Neural progenitor cell (in vitro differentiated cells): ENCODE measurements around the gene LBH. TPM values are rescaled to one million over a fixed set of nuclear protein-coding genes. Genes with fewer than 3 reads are reported as not detected.
A peak's percentile ranks its signal among the peaks of the same experiment; 100 is the strongest.

ENCODE experiments used
- DNase-seq: peaks from one replicate; pipeline ENCODE4 v3.0.0-alpha.2; 2016; ENCODE audit warnings: low spot score
- H2AFZ ChIP-seq: fragments of 200-600 bp; sonication (generic); replicated peaks from 2 replicates; pipeline ENCODE4 v1.6.1; 2016; ENCODE audit warnings: antibody characterized with exemption
- H3F3A ChIP-seq: fragments of 200-600 bp; sonication (generic); 2 replicates; pipeline ENCODE4 v1.6.1; 2016; ENCODE audit warnings: antibody characterized with exemption, low read depth
- H3K27ac ChIP-seq: fragments of 200-600 bp; sonication (generic); 2 replicates; pipeline ENCODE4 v1.5.1; 2016; ENCODE audit warnings: mild to moderate bottlenecking
- H3K27me3 ChIP-seq: fragments of 200-600 bp; sonication (generic); 2 replicates; pipeline ENCODE4 v1.6.1; 2016; ENCODE audit warnings: mild to moderate bottlenecking, moderate library complexity
- H3K36me3 ChIP-seq: fragments of 200-600 bp; sonication (generic); 2 replicates; pipeline ENCODE4 v1.5.1; 2016
- H3K4me1 ChIP-seq: fragments of 200-600 bp; sonication (generic); 2 replicates; pipeline ENCODE4 v1.6.1; 2016; ENCODE audit warnings: mixed run types
- H3K4me2 ChIP-seq: fragments of 200-600 bp; sonication (generic); 2 replicates; pipeline ENCODE4 v1.6.1; 2016
- H3K4me3 ChIP-seq: fragments of 200-600 bp; sonication (generic); 2 replicates; pipeline ENCODE4 v1.5.1; 2016
- H3K79me2 ChIP-seq: fragments of 200-600 bp; sonication (generic); 2 replicates; pipeline ENCODE4 v1.6.1; 2016; ENCODE audit warnings: low read depth
- H3K9ac ChIP-seq: fragments of 200-600 bp; sonication (generic); 2 replicates; pipeline ENCODE4 v1.6.1; 2016
- H3K9me3 ChIP-seq: fragments of 200-600 bp; sonication (generic); 2 replicates; pipeline ENCODE4 v1.5.1; 2016; ENCODE audit warnings: low read depth
- H4K20me1 ChIP-seq: fragments of 200-600 bp; sonication (generic); 2 replicates; pipeline ENCODE4 v1.6.1; 2016; ENCODE audit warnings: low read depth
- H3K27ac Mint-ChIP-seq: 3 replicates; pipeline ENCODE4 v1.8.0; 2021; ENCODE audit warnings: mixed read lengths
- H3K27me3 Mint-ChIP-seq: 2 replicates; pipeline ENCODE4 v1.8.0; 2022; ENCODE audit warnings: low read depth, mild to moderate bottlenecking, inconsistent platforms, moderate library complexity, mixed read lengths; ENCODE audit not compliant: insufficient read depth
- H3K36me3 Mint-ChIP-seq: 3 replicates; pipeline ENCODE4 v1.8.0; 2021; ENCODE audit warnings: mixed read lengths
- H3K4me1 Mint-ChIP-seq: 3 replicates; pipeline ENCODE4 v1.8.0; 2021; ENCODE audit warnings: mixed read lengths
- H3K4me3 Mint-ChIP-seq: 3 replicates; pipeline ENCODE4 v1.8.0; 2021; ENCODE audit warnings: mild to moderate bottlenecking, moderate library complexity, mixed read lengths
- H3K9me3 Mint-ChIP-seq: 3 replicates; pipeline ENCODE4 v1.8.0; 2020; ENCODE audit warnings: mixed read lengths
- CTCF ChIP-seq: fragments of 200-600 bp; sonication (generic); IDR thresholded peaks from 2 replicates; pipeline ENCODE4 v1.5.1; 2017; ENCODE audit warnings: antibody characterized with exemption, mild to moderate bottlenecking
- EZH2 ChIP-seq: fragments of 200-600 bp; sonication (generic); IDR thresholded peaks from 2 replicates; pipeline ENCODE4 v1.6.1; 2017; ENCODE audit warnings: antibody characterized with exemption, mild to moderate bottlenecking, moderate library complexity
- EZH2phosphoT487 ChIP-seq: fragments of 200-600 bp; sonication (generic); IDR thresholded peaks from 2 replicates; pipeline ENCODE4 v1.6.1; 2017; ENCODE audit warnings: antibody characterized with exemption
- total RNA-seq: library from RNA; depleted of rRNA; stranded (reverse); fragments of >200 nt; gene quantifications from 2 replicates; pipeline ENCODE4 v1.2.3, GENCODE V29; 2015; ENCODE audit warnings: low replicate concordance

Gene LBH
- total RNA-seq, 1 donor from 2014 or later = 4.2 TPM

GRCh38 chr2:30234180-30234971 lies 3.0 kb downstream of the LBH start:
- peak overlapping the region; percentile 66 for H3K4me3 Mint-ChIP-seq
- H3K4me1 Mint-ChIP-seq = peaks cover 27% of the 10 kb centered on the region
- peaks cover 3% of the 10 kb centered on the region for H4K20me1 ChIP-seq
- H3K79me2 ChIP-seq = no peaks in the 10 kb centered on the region
- no peak overlapping the region for H2AFZ ChIP-seq
- no peaks in the 10 kb centered on the region for H3K36me3 ChIP-seq
- peaks cover 49% of the 10 kb centered on the region for H3K27me3 ChIP-seq
- H3K9me3 Mint-ChIP-seq = no peaks in the 10 kb centered on the region
- H3K4me1 ChIP-seq = peaks cover 22% of the 10 kb centered on the region
- H3K9ac ChIP-seq = no peak overlapping the region
- H3K27ac Mint-ChIP-seq = no peak overlapping the region
- peak; percentile 58 for DNase-seq
- peak overlapping the region; percentile 93 for H3K4me2 ChIP-seq
- H3F3A ChIP-seq = peaks cover 36% of the 10 kb centered on the region
- no peak overlapping the region for H3K4me3 ChIP-seq
- TF ChIP-seq CTCF (no peak), EZH2phosphoT487 (no peak)
- H3K27ac ChIP-seq = no peak overlapping the region
- peaks cover 23% of the 10 kb centered on the region for H3K27me3 Mint-ChIP-seq
- H3K36me3 Mint-ChIP-seq = peaks cover 14% of the 10 kb centered on the region
- H3K9me3 ChIP-seq = no peaks in the 10 kb centered on the region

- no peak overlapping the region for H2AFZ ChIP-seq
- H3K9me3 ChIP-seq = no peaks in the 10 kb centered on the region
- H3K27me3 ChIP-seq = peaks cover 42% of the 10 kb centered on the region
- H3K36me3 ChIP-seq = no peaks in the 10 kb centered on the region
- H4K20me1 ChIP-seq = peaks cover 2% of the 10 kb centered on the region
- H3K4me3 ChIP-seq = no peak overlapping the region
- H3K4me1 ChIP-seq = peaks cover 22% of the 10 kb centered on the region
- Mint-ChIP-seq H3K27ac (no peak overlapping the region), H3K36me3 (peaks cover 16% of the 10 kb centered on the region), H3K4me3 (no peak overlapping the region), H3K4me1 (peaks cover 25% of the 10 kb centered on the region), H3K9me3 (no peaks in the 10 kb centered on the region), H3K27me3 (peaks cover 22% of the 10 kb centered on the region)
- no peak for TF ChIP-seq EZH2
- no peak for TF ChIP-seq CTCF
- TF ChIP-seq EZH2phosphoT487 = no peak
- no peak overlapping the region for H3K27ac ChIP-seq
- DNase-seq = no peak
- H3K4me2 ChIP-seq = no peak overlapping the region
- peaks cover 29% of the 10 kb centered on the region for H3F3A ChIP-seq
- H3K79me2 ChIP-seq = no peaks in the 10 kb centered on the region
- no peak overlapping the region for H3K9ac ChIP-seq
These were observed 3.8 kb downstream of the LBH start for GRCh38 chr2:30235008-30235655.

- Histone ChIP-seq H3K9me3 (no peaks in the 10 kb centered on the region), H3K4me2 (no peak overlapping the region), H3K4me3 (no peak overlapping the region), H3K79me2 (no peaks in the 10 kb centered on the region), H3K27me3 (peaks cover 33% of the 10 kb centered on the region), H3K27ac (no peak overlapping the region), H3K36me3 (no peaks in the 10 kb centered on the region), H2AFZ (no peak overlapping the region), H3K9ac (no peak overlapping the region), H4K20me1 (no peaks in the 10 kb centered on the region), H3K4me1 (peaks cover 16% of the 10 kb centered on the region), H3F3A (peaks cover 22% of the 10 kb centered on the region)
- Mint-ChIP-seq H3K27ac (no peak overlapping the region), H3K36me3 (peaks cover 16% of the 10 kb centered on the region), H3K9me3 (no peaks in the 10 kb centered on the region), H3K4me3 (no peak overlapping the region), H3K27me3 (peaks cover 16% of the 10 kb centered on the region), H3K4me1 (peaks cover 21% of the 10 kb centered on the region)
- no peak for DNase-seq
- TF ChIP-seq EZH2phosphoT487 (no peak), EZH2 (no peak), CTCF (no peak)
These were observed 4.7 kb downstream of the LBH start for GRCh38 chr2:30235859-30236535.
